HG03280 (cell line): Measurements from ENCODE around the gene COL4A2.

Experiments
- ATAC-seq: cut with Tn5 transposase; IDR thresholded peaks from one replicate; pipeline ENCODE4 v1.9.1; 2021; ENCODE audit warnings: mild to moderate bottlenecking, moderate library complexity; ENCODE audit not compliant: unreplicated experiment

COL4A2 gene

DNA sequence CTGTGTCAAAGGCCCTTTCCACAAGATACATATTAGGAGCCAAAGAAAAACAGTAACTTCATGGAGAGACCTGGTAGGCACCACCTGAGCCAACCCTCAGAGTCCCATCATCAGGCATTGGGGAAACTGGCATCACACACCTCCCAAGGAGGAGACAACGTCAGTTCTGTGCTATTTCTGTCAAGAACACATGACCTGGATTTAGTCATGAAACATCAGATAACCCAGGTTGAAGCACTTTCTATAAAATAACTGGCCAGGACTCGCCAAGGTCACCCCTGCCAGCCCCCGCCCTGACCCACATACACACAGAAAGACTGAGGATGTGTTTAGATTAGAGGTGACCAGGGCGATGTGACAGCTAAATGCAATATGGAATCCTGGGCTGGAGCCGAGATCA, 35.8 kb upstream of the COL4A2 start:
- ATAC-seq = no peak

DNA sequence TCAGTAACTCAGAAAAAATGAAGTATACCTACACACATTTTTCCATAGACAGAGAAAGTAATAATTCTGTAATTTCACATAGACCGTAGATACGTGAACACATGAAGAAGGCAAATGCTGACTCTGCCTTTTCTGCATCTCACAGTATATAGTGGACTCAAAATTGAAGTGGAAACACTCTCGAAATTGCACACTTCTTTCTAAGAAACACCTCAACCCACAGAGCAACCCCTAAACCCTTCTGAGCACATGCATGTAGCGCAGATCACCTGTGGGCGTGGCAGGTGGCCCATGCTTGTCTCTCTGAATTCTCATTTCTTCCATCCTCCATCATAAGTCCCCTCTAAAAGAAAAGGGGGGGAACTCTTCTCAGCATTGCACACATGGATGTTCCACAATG, 34.9 kb upstream of the COL4A2 start:
- no peak for ATAC-seq

DNA sequence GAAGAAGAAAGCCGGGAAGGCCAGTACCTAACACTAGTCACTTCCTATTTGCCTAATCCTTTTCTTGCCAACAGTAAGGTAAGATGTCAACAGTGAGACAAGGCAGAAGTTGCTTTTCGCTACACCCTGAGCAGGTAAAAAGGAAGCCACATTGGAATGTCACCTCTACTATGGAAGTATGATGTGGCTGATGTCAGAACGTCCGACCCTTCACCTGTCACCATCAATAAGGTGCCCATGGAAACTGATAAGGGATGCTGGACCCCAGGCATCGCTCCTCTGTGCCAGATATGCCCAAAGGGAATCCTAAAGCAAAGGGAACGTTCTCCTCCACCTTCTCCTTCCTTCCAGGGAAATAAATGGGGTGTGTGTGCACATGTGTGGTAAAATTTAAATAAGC, 34.4 kb upstream of the COL4A2 start:
- no peak for ATAC-seq

DNA sequence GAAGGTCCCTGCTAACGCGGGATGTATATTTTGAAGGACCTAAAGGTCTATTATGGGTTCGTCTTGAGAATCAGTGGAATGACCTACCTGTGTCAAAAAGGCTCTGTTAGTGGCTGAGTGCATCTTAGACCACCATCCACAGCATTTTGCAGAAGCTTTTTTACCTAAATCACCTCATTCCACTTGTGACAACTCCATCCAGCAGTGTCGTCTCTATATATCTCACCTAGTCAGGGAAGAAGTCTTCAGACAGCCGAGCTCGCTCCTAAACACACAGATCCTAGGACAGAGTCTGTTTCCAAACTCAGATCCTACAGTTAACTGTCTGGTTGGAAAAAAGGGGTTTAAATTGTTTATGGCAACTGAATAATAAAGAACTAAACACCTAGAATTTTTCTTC, 33.8 kb upstream of the COL4A2 start:
- ATAC-seq = no peak

DNA sequence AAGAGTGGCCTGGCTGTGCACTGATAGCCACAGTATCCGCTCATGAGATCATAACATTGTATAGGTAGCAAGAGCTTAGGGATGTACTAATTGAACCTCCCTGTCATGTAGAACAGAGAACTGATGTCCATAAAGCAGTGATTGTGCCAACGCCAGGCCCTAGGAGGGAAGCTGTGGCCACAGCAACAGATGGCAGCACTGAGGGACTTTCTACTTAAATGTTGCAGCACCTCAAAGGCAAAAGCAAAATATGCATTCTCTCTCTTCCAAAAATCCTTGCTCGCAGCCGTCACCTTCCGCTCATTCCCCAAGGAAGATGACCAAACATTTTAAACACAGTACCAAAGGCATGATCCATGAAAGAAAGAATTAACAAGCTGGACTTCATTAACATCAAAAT, 32.4 kb upstream of the COL4A2 start:
- ATAC-seq = no peak

DNA sequence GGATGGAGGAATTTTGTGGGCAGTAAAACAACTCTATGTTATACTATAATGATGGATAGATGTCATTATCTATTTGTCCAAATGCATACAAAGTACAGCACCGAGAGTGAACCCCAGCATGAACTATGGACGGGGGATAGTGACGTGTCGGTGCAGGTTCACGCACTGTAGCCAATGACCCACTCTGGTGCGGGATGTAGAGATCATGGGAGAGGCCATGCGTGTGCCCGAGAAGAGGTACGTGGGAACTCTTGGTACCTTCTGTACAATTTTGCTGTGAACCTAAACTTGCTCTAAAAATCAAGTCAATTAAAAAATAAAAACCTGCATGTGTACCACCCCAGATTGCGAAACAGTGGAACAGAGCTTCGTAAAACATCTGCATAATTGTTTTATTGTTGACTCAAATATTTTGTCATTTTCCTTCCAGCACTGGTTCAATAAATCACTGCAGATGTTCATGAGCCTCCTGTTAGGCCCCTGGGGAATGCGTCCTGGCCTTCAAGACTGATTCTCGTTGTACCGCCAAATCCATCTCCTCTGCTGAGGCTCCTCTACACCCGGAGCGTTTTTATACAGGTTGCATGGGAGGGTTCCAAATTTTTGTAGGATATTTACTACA, 31.0 kb upstream of the COL4A2 start:
- no peak for ATAC-seq

DNA sequence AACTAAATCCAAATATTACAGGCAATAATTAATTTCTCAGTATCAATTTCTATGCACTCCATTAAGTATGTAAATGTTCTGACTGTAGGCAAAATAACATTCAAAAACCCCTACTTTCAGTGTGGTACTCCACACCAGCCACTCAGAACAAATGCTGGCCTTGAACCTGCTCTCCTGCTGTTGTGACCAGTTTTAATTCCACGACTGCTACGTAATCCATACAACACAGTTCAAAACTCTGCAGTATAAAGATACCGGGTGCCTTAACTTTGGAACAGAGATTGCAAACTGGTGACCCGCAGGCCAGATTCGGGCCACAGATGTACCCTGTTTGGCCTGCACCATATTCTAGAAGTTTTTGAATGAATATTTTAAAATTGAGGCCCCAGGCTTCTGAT, 30.5 kb upstream of the COL4A2 start:
- no peak for ATAC-seq

DNA sequence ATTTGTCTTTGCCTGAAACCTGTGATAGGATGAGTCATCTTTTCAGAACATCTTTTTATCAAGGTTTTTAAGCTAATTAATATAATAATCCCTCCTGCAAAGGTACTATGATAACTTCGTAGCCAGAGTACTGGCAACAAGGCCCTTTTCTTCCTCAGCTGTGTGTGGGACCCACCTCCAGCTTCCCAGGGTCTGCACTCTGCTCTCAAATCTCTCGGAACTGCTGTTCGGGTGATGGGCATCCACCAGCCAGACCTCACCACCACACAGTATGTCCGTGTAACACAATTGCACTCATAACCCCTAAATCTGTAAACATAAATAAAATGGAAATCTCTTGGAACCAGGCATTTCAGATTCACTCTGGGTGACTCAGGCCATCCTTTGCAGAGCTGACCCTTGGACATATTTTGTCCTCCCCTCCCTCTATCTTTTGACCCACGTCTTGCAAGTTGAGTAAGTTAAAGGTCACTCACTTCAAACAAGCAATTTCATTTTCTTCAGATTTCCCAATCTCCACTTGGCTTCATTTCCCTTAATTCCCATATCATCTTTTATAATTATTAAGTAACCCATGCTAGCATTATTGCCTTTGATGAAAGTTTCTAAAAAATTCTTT, 29.6 kb upstream of the COL4A2 start:
- no peak for ATAC-seq

DNA sequence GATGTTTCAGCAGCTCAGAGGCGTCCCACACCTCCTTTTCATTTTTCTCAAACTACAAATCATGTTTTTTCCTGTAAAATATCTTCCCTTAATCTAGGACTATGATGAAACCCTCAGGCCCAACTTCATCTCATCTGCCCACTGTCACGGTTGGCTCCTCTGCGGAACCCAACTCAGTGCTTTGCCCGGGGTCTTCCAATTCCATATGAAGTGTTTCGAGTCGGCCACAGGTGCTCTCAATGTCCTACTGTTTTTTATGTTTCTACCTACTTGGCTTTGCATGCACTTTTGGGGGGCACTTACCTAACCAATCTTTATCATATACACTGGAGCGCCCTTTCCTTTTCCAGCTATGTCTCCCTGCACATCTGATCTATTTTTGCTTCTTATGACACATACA, 28.2 kb upstream of the COL4A2 start:
- ATAC-seq = no peak

DNA sequence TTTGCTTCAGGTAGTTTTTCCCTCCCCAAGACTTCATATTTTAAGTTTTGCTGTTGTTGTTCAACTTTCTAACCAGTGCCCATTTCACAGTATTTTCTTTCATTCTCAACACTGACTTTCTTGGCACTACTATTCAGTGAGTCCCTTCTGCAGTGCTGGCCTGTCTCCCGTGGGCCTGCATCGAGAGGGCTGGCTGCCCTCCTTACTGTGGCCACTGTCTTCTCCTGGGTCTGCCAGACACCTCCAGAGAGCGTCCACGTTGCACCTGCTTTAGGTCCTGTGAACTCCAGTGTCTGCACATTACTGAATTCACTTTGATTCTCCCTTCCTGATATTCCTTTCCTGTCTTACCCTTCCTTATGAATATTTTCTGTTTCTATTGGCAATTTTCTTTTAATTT, 27.4 kb upstream of the COL4A2 start:
- no peak for ATAC-seq

DNA sequence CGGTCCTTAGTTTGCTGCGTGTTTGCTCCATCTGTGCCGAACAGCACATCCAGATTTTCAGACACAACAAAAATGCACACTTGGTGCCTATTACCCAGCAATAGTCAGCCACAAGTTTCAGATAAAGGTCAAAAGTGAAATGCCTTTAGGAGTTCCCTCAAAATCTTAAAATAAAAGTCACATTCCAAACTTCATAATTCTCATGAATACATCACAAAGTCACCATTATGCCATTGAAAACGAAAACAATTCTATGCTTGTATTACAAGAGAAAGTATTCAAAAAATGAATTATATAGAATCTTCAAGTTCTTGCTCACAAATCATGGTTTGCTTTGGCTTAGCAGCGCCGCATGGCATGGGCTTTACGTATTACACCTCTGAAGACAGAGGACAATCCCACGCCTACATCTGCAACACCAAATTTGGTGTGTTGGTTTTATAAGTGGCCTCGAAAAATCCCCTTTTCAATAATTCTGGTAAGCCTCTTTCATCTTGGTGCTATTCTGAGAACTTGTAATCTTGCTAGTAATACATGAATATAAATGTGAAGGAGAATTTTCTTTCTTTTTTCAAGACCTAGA, 26.8 kb upstream of the COL4A2 start:
- ATAC-seq = no peak

DNA sequence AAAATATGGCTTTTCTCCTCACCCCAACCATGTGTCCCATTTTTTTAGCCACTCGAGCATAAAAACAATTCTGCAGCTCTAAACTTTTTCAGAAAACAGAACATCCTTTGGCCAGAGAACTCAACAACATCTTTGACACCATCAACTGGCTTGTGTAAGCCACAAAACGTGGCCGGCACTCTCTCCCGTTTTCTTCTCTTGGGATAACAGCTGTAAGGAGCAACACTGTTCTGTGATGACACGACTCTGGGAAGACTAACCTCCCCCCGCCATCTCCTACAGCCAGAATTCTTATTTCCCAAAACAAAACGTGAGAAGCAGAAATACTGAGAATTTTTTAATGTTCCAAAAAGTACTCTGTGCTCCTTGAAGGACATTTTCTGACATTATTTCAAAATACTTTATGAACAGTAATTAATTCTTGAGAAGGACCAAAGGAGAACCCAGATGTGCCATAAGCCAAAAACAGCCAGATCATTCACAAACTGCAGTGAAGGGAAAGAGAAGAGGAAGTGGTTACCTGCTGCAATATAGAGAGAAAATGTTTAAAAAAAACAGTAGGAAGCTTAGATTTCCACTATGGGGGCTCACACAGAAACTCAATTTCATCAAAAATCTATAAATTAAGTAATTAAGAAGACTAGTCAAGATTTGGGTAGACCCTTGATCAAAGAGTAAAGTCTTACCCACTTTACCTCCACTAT, 25.9 kb upstream of the COL4A2 start:
- ATAC-seq = no peak

DNA sequence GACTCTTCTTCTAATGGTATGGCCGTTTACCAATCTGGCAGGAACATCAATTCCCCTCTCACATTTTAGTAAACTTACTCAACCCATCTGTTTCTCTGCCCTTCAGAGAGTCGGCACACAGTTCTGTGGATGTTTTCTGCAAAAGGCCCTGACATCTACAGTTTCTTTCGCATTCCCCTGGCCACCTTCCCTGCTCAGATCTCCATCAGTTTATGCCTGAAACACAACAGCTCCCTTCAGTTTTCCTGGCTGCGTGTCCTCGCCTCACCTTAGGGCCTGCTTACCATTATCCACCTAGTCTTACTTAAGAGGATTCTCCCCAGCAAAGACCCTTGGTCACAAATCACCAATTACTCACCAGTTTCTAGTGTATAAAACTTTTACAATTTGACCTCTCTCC, 25.3 kb upstream of the COL4A2 start:
- ATAC-seq = no peak

DNA sequence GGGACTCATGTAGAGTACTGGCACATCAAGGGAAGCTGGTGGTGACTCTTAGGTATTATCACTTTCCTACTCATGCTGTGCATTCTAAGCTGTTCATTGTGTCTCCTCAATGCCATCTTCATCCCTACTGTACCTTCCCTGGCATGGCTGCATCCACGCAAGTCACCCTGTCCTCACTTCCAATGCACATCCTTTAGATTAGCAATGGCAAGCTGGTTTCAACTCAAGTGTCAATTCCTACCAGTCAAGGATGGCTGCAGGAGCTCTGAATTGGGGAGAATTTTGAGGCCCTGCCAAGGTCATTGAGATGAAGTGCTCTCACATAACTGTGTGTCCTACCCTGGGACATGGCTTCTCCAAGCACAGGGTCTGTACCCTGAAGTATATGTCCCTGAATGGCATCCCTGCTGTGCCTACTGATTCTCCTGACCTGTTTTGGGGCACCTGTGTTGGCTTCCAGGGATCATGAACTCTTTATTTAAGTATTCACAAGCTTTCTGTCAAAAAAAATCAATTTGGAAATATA, 24.7 kb upstream of the COL4A2 start:
- ATAC-seq = no peak

DNA sequence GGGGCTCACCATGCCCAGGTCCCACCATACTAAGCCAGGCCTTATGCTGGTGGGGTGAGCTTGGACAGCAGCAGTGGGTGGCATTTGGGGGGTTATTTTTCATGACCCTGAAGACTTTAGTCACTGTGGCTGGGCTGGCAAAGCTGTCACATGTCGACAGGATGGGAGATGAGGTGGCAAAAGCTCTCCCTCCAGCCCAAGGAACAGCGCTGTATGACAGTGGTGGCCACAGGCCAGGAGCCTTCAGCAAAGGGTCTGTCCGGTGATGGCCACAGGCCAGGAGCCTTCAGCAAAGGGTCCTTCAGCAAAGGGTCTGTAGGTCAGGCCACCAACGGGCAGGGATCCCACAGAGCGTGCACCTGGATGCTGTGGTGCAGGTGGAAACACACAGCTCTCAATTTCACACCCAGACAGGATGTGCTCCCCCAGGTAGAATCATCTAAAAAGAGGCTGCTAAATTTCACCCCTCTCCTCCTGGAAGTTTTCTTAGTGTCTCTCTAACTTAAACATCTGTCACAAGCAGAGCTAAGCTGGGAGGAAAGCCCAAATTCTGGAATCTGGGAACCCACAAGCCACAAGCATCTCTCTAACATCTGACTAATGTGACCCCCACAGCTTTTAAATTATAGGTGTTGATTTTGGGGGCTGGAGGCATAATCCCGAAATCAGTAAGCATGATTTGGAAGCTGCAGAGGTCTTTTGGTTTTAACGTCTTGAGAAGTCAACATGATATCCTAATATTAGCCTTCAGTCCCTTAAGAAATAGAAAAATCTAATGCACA, 23.2 kb upstream of the COL4A2 start:
- no peak for ATAC-seq

DNA sequence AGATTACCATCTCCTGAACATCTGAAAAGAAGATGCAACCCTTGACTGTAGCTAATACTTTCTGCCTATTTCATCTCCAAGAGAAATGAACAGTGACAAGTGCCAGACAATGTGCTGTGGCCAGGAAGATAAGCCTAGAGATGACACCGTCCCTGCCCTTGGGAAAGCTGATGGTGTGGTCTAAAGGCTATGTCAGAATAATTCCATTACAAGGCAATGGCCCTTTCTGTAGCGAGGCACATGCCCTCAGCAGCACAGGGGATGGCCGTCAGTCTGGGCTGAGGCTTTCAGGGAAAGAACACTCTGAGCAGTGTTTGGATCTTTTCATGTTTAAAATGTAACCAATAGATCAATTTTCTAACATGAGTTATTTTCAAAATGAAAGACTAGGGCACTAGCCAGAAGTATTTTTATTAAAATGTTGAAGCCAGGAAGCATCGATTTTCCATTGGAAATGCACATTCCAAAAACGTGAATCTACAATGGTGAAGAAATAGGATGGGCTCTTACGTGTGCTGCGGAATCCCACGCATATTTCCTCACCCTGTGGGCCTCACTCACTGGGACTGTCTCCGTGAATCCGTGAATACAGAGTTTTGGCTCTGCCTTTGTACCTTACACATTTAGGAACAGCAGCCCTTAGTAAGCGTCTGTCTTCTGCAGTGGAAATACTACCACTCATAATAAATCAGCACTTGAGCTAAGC, 22.2 kb upstream of the COL4A2 start:
- ATAC-seq = no peak

DNA sequence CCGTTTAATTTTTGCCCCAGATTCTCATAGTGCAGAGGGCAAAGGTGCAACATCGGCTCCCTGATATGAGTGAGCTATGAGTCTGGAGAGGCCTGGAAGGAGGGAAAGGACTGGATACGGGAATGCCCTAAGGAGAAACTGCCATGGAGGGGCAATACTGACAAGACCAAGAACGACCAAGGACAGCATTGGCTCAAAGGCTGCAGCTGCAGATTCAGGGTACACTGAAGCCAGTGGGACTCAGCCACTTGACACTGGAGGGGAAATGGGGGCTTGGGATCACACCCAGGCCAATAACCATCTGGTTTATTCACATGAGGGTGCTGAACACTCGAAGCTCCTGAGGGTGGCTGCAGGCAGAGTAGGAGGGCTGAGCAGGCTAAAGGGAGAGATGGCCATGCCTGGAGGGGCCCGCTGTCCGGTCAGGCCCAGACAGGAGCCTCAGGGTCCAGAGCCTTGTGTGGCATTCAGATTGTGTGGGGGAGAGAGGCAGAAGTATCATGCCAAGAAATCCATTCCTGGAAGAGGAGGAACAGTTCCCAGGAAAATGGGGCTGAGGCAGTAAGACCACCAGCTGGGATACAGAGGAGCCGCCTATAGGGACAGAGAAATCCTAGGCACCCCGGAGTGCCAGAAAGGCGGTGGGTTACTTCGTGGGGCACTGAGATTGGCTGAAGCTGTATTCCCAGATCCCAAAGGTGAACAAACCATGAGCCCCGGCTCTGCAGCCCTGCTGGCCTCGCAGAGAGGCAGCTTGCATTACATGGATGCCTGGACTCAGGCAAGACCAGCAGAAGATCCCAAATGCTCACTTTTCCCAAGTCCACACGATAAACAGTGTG, 20.9 kb upstream of the COL4A2 start:
- ATAC-seq = no peak

DNA sequence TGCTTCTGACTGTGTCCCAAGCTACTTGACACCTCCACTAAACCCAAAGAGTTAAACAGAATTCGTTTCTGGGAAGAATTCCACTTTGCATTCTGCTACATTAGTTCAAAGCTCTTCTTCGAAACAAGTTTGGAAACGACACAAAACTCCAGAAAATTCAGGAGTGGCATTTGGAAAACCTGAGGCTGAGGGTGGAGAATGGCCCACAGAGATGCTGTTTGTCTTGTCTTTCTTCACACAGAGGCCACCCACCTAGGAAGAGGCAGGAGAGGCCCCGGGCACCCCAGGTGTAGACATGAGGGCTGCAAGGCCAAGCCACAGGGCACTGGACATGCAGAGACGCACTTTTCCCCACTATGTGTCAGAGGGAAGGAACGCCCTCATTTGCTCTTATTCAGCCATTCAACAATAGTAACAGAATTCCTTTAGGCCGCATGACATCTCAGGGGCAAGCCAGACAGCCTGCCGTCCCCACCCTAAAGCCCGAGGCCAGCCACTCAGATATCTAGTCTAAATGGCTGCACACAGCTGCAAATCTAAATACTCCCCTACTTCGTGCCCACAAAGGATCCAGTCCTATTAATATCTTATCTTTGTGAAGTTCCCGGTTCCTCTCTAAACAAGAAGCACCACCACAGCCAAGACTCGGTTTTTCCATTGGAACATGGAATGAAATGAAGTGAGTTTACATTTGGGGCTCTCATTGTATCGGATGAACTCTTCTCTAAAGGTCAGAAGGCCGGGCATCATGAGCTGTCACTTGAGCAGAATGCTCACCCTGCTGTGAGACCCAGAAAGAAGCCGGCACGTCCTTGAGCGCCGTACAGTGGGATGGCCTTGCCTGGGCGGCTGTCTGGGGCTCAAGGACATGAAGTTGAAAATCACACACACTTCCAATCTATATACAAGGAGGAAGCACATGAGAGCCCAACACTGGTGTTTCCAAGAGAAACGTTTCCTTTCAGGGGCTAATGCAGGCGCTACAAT, 20.0 kb upstream of the COL4A2 start:
- ATAC-seq = no peak
